HEK293T (cell line): Measurements from ENCODE around the gene MRPL52.

Source experiments
- BHLHE40 ChIP-seq: fragments of 450-650 bp; IDR thresholded peaks from 2 replicates; pipeline ENCODE4 v1.6.1; 2016; ENCODE audit warnings: mild to moderate bottlenecking, moderate library complexity, borderline replicate concordance
- CTBP1 ChIP-seq: fragments of 450-650 bp; IDR thresholded peaks from 2 replicates; pipeline ENCODE4 v1.6.1; 2016; ENCODE audit warnings: borderline replicate concordance
- FOXA1 ChIP-seq: fragments of 450-650 bp; IDR thresholded peaks from 2 replicates; pipeline ENCODE4 v1.6.1; 2016; ENCODE audit warnings: mild to moderate bottlenecking
- FOXK2 ChIP-seq: fragments of 450-650 bp; IDR thresholded peaks from 2 replicates; pipeline ENCODE4 v1.6.1; 2016; ENCODE audit warnings: mild to moderate bottlenecking
- FOXM1 ChIP-seq: fragments of 450-650 bp; IDR thresholded peaks from 2 replicates; pipeline ENCODE4 v1.6.1; 2017; ENCODE audit warnings: mild to moderate bottlenecking, borderline replicate concordance
- L3MBTL2 ChIP-seq: fragments of 450-650 bp; conservative IDR thresholded peaks from 2 replicates; pipeline ENCODE4 v1.6.1; 2016; ENCODE audit warnings: mild to moderate bottlenecking
- SP1 ChIP-seq: fragments of 450-650 bp; IDR thresholded peaks from 2 replicates; pipeline ENCODE4 v1.6.1; 2017
- SUZ12 ChIP-seq: fragments of 450-650 bp; IDR thresholded peaks from 2 replicates; pipeline ENCODE4 v1.6.1; 2016; ENCODE audit warnings: mild to moderate bottlenecking
- TARDBP ChIP-seq: fragments of 450-650 bp; IDR thresholded peaks from 2 replicates; pipeline ENCODE4 v1.6.1; 2016
- ZNF384 ChIP-seq: fragments of 450-650 bp; IDR thresholded peaks from 2 replicates; pipeline ENCODE4 v1.6.1; 2016

GRCh38 chr14:22841769-22842168, 12.1 kb downstream of the MRPL52 start:
- TF ChIP-seq FOXK2: no peak
- no peak for TF ChIP-seq BHLHE40
- TF ChIP-seq CTBP1: no peak
- TF ChIP-seq TARDBP: no peak
- no peak for TF ChIP-seq FOXA1
- no peak for TF ChIP-seq FOXM1
- no peak for TF ChIP-seq SUZ12
- no peak for TF ChIP-seq SP1
- no peak for TF ChIP-seq L3MBTL2
- no peak for TF ChIP-seq ZNF384
